KMS-11 (cell line): ENCODE results near the gene PTPRN2.

Experiments used
- H2AFZ ChIP-seq: fragments of 200-600 bp; sonication (generic); 2 replicates; pipeline ENCODE4 v1.6.1; 2016; ENCODE audit warnings: antibody characterized with exemption, mixed run types, low read depth
- H3K27ac ChIP-seq: fragments of 200-600 bp; sonication (generic); 2 replicates; pipeline ENCODE4 v1.6.1; 2016; ENCODE audit warnings: mild to moderate bottlenecking, mixed run types
- H3K27me3 ChIP-seq: fragments of 200-600 bp; sonication (generic); 2 replicates; pipeline ENCODE4 v1.6.1; 2017; ENCODE audit warnings: mild to moderate bottlenecking, low read depth, mixed run types, moderate library complexity; ENCODE audit not compliant: insufficient read depth
- H3K36me3 ChIP-seq: fragments of 200-600 bp; sonication (generic); 2 replicates; pipeline ENCODE4 v1.6.1; 2017; ENCODE audit warnings: mild to moderate bottlenecking, mixed run types; ENCODE audit not compliant: insufficient read depth
- H3K4me1 ChIP-seq: fragments of 200-600 bp; sonication (generic); 2 replicates; pipeline ENCODE4 v1.6.1; 2016; ENCODE audit warnings: mild to moderate bottlenecking, low read depth, mixed run types; ENCODE audit not compliant: poor library complexity, severe bottlenecking
- H3K4me2 ChIP-seq: fragments of 200-600 bp; sonication (generic); 2 replicates; pipeline ENCODE4 v1.7.0; 2016; ENCODE audit warnings: mild to moderate bottlenecking, mixed run types
- H3K4me3 ChIP-seq: fragments of 200-600 bp; sonication (generic); IDR thresholded peaks from 2 replicates; pipeline ENCODE4 v1.6.1; 2017; ENCODE audit warnings: low read depth, low read length, mixed read lengths; ENCODE audit not compliant: insufficient read depth
- H3K79me2 ChIP-seq: fragments of 200-600 bp; sonication (generic); 2 replicates; pipeline ENCODE4 v1.6.1; 2016; ENCODE audit warnings: low read depth, mixed run types; ENCODE audit not compliant: insufficient read depth
- H3K9ac ChIP-seq: fragments of 200-600 bp; sonication (generic); 2 replicates; pipeline ENCODE4 v1.6.1; 2016; ENCODE audit warnings: mild to moderate bottlenecking, mixed run types
- H4K20me1 ChIP-seq: fragments of 200-600 bp; sonication (generic); 2 replicates; pipeline ENCODE4 v1.6.1; 2016; ENCODE audit warnings: mild to moderate bottlenecking, mixed run types; ENCODE audit not compliant: insufficient read depth
- CTCF ChIP-seq: fragments of 200-600 bp; sonication (generic); conservative IDR thresholded peaks from 2 replicates; pipeline ENCODE4 v1.6.1; 2017; ENCODE audit warnings: low read depth, mild to moderate bottlenecking, antibody characterized with exemption, low read length, moderate library complexity, mixed read lengths

The PTPRN2 gene

GRCh38 chr7:158020706-158021095 lies 566.9 kb downstream of the PTPRN2 start:
- no peaks in the 10 kb centered on the region for H3K4me1 ChIP-seq
- no peak overlapping the region for H3K4me3 ChIP-seq
- no peak overlapping the region for H3K9ac ChIP-seq
- no peaks in the 10 kb centered on the region for H4K20me1 ChIP-seq
- H2AFZ ChIP-seq = no peak overlapping the region
- H3K27me3 ChIP-seq = peaks cover 8% of the 10 kb centered on the region; the same call in 1 of the 2 replicates
- H3K36me3 ChIP-seq = no peaks in the 10 kb centered on the region
- no peak overlapping the region for H3K27ac ChIP-seq
- H3K79me2 ChIP-seq = no peaks in the 10 kb centered on the region
- TF ChIP-seq CTCF = no peak
- no peak overlapping the region for H3K4me2 ChIP-seq

- no peaks in the 10 kb centered on the region for H3K36me3 ChIP-seq
- H3K4me1 ChIP-seq = no peaks in the 10 kb centered on the region
- no peak overlapping the region for H3K4me3 ChIP-seq
- no peak overlapping the region for H3K4me2 ChIP-seq
- no peaks in the 10 kb centered on the region for H4K20me1 ChIP-seq
- H3K27me3 ChIP-seq = peaks cover 8% of the 10 kb centered on the region; the same call in 1 of the 2 replicates
- TF ChIP-seq CTCF = no peak
- no peak overlapping the region for H3K9ac ChIP-seq
- H2AFZ ChIP-seq = no peak overlapping the region
- H3K27ac ChIP-seq = no peak overlapping the region
- H3K79me2 ChIP-seq = no peaks in the 10 kb centered on the region
Observed at GRCh38 chr7:158019726-158020705, 567.6 kb downstream of the PTPRN2 start.

GRCh38 chr7:158018971-158019645 lies 568.5 kb downstream of the PTPRN2 start:
- Histone ChIP-seq H2AFZ (no peak overlapping the region), H3K4me3 (no peak overlapping the region), H4K20me1 (no peaks in the 10 kb centered on the region), H3K4me2 (no peak overlapping the region), H3K27ac (no peak overlapping the region), H3K79me2 (no peaks in the 10 kb centered on the region), H3K9ac (no peak overlapping the region), H3K4me1 (no peaks in the 10 kb centered on the region), H3K27me3 (peaks cover 8% of the 10 kb centered on the region; the same call in 1 of the 2 replicates), H3K36me3 (no peaks in the 10 kb centered on the region)
- TF ChIP-seq CTCF = no peak

- no peak overlapping the region for H3K4me3 ChIP-seq
- no peak overlapping the region for H3K9ac ChIP-seq
- H3K27me3 ChIP-seq = peaks cover 8% of the 10 kb centered on the region; the same call in 1 of the 2 replicates
- no peak overlapping the region for H3K4me2 ChIP-seq
- no peak overlapping the region for H3K27ac ChIP-seq
- H3K36me3 ChIP-seq = no peaks in the 10 kb centered on the region
- no peaks in the 10 kb centered on the region for H4K20me1 ChIP-seq
- no peak overlapping the region for H2AFZ ChIP-seq
- TF ChIP-seq CTCF = no peak
- H3K79me2 ChIP-seq = no peaks in the 10 kb centered on the region
- H3K4me1 ChIP-seq = no peaks in the 10 kb centered on the region
Observed at GRCh38 chr7:158018098-158018762, 569.4 kb downstream of the PTPRN2 start.
